Testis (tissue), 2 donors: Measurements from ENCODE around the gene CAMK2D.

ENCODE experiments used
- CTCF ChIP-seq, 3 experiments: fragments of 450-650 bp in 2 of 3; fragments of 200-600 bp in 1 of 3; sonication (generic) in 1 of 3; IDR thresholded peaks; one replicate each; pipeline ENCODE4 v1.5.1; 2016 to 2019; ENCODE audit warnings: antibody characterized with exemption in 3 of 3, mild to moderate bottlenecking in 2 of 3, moderate library complexity in 1 of 3
- POLR2A ChIP-seq: fragments of 450-650 bp; IDR thresholded peaks from one replicate; pipeline ENCODE4 v1.6.1; 2017; ENCODE audit warnings: antibody characterized with exemption, mild to moderate bottlenecking, moderate library complexity

GRCh38 chr4:113806850-113807249, 45.3 kb upstream of the CAMK2D start:
- no peak for TF ChIP-seq POLR2A
- no peak for TF ChIP-seq CTCF (IDR thresholded peaks at IDR 0.05)
